OCI-LY7 (cell line): ENCODE results near the gene SPATA3. TPM values are rescaled to one million over a fixed set of nuclear protein-coding genes. Genes with fewer than 3 reads are reported as not detected.

Source experiments
- Bru-seq: library from RNA; stranded (reverse); fragments of 400-500 nt; gene quantifications from one replicate; lab custom pipeline; 2021; lab: Mats Ljungman, UMichigan
- BruChase-seq, 2 experiments: library from RNA; stranded (reverse); fragments of 400-500 nt; gene quantifications; one replicate each; lab custom pipeline; 2021; lab: Mats Ljungman, UMichigan
- BruUV-seq: library from RNA; stranded (reverse); fragments of 400-500 nt; replicated peaks from 2 replicates; lab custom pipeline; 2021; lab: Mats Ljungman, UMichigan
- CTCF ChIA-PET: fragments of 300-600 bp; sonication (Branson Sonifier 250); formaldehyde crosslinking; loops from one replicate; lab custom pipeline; 2022; ENCODE audit warnings: antibody characterized with exemption; ENCODE audit not compliant: unreplicated experiment; lab: Charles Lee
- POLR2A ChIA-PET: fragments of 300-600 bp; sonication (Branson Sonifier 250); formaldehyde crosslinking; loops from one replicate; lab custom pipeline; 2022; ENCODE audit warnings: antibody characterized with exemption; lab: Charles Lee
- DNase-seq: peaks from one replicate; pipeline ENCODE4 v3.0.0-alpha.2; 2015; ENCODE audit warnings: low spot score
- H2AFZ ChIP-seq: fragments of 200-600 bp; sonication (generic), shearing (Covaris generic); 2 replicates; pipeline ENCODE4 v1.6.1; 2014; ENCODE audit warnings: mild to moderate bottlenecking, antibody characterized with exemption, low read length, moderate library complexity
- H3K27ac ChIP-seq: fragments of 200-600 bp; sonication (generic); 2 replicates; pipeline ENCODE4 v1.5.1; 2014; ENCODE audit warnings: mixed run types, low read depth, mild to moderate bottlenecking, moderate library complexity, low read length, inconsistent platforms; ENCODE audit not compliant: poor library complexity, severe bottlenecking
- H3K36me3 ChIP-seq: fragments of 200-600 bp; sonication (generic); 2 replicates; pipeline ENCODE4 v1.6.1; 2014; ENCODE audit warnings: mild to moderate bottlenecking, antibody characterized with exemption, low read length, moderate library complexity, mixed read lengths; ENCODE audit not compliant: insufficient read depth
- H3K4me1 ChIP-seq: fragments of 200-600 bp; sonication (generic); 2 replicates; pipeline ENCODE4 v1.5.1; 2014; ENCODE audit warnings: mild to moderate bottlenecking, low read length; ENCODE audit not compliant: insufficient read depth, poor library complexity, severe bottlenecking
- H3K4me2 ChIP-seq: fragments of 200-600 bp; sonication (generic); 2 replicates; pipeline ENCODE4 v1.6.1; 2014; ENCODE audit warnings: mild to moderate bottlenecking, low read length
- H3K4me3 ChIP-seq: fragments of 200-600 bp; sonication (generic); 2 replicates; pipeline ENCODE4 v1.5.1; 2014; ENCODE audit warnings: mild to moderate bottlenecking, low read depth, low read length; ENCODE audit not compliant: poor library complexity, severe bottlenecking
- H3K79me2 ChIP-seq: fragments of 200-600 bp; sonication (generic); 2 replicates; pipeline ENCODE4 v1.6.1; 2016; ENCODE audit warnings: low read depth, mild to moderate bottlenecking, low read length, moderate library complexity, mixed read lengths; ENCODE audit not compliant: insufficient read depth
- H3K9me2 ChIP-seq: fragments of 200-600 bp; sonication (generic); 2 replicates; pipeline ENCODE4 v1.6.1; 2016; ENCODE audit warnings: mild to moderate bottlenecking, low read length, mixed read lengths; ENCODE audit not compliant: insufficient read depth
- H3K9me3 ChIP-seq: fragments of 200-600 bp; sonication (generic); 2 replicates; pipeline ENCODE4 v1.6.1; 2014; ENCODE audit warnings: mild to moderate bottlenecking, mixed run types, low read length, mixed read lengths
- H4K20me1 ChIP-seq: fragments of 200-600 bp; sonication (generic); 2 replicates; pipeline ENCODE4 v1.6.1; 2014; ENCODE audit warnings: mild to moderate bottlenecking, antibody characterized with exemption, low read length, moderate library complexity, mixed read lengths; ENCODE audit not compliant: insufficient read depth
- EZH2phosphoT487 ChIP-seq: fragments of 200-600 bp; sonication (generic); IDR thresholded peaks from 2 replicates; pipeline ENCODE4 v1.6.1; 2018; ENCODE audit warnings: low read depth, borderline replicate concordance, mild to moderate bottlenecking, mixed run types, antibody characterized with exemption, low read length, moderate library complexity, mixed read lengths
- intact Hi-C: fragments of 100-400 bp; cut with micrococcal nuclease; formaldehyde crosslinking; loops from one replicate; pipeline ENCODE4 v1.10.0; 2022; ENCODE audit not compliant: unreplicated experiment
- long read RNA-seq: library from polyadenylated mRNA; stranded (forward); transcript quantifications from one replicate; pipeline ENCODE4 v2.0.0, GENCODE V29; 2022
- total RNA-seq, 2 experiments: library from RNA; depleted of rRNA in 1 of 2; stranded (reverse); fragments of >200 nt in 1 of 2; shearing (Covaris generic) in 1 of 2; gene quantifications; 2 replicates each; pipeline ENCODE4 v1.2.3, GENCODE V29; 2014 to 2022
- TF ChIP-seq, protein P1 (sequence below): fragments of 200-600 bp; sonication (generic); conservative IDR thresholded peaks from 2 replicates; pipeline ENCODE4 v1.5.1; 2014; ENCODE audit warnings: mild to moderate bottlenecking, antibody characterized with exemption, low read length, moderate library complexity, mixed read lengths

SPATA3 gene
- not detected in 2 replicates for total RNA-seq (2014; rRNA removed; shearing (Covaris generic))
- total RNA-seq (2022): not detected in 2 replicates
- not detected for Bru-seq, nascent RNA
- BruChase-seq, experiment 1, labeled RNA remaining after a 6-hour chase: not detected
- BruChase-seq, experiment 2, labeled RNA remaining after a 2-hour chase: not detected
- long read RNA-seq: 0 reads

- no peak within 1 kb of the TSS for H3K4me3 ChIP-seq
- DNase-seq: no peak
- H3K4me2 ChIP-seq: no peak within 1 kb of the TSS
- H3K27ac ChIP-seq: no peak within 1 kb of the TSS
- POLR2A ChIA-PET: interaction anchor here (1.0 kb wide), 1 partner anchor 11 kb away, joined by 3 read pairs; no protein-coding TSS in a partner anchor
- H3K36me3 ChIP-seq: no peaks in the 10 kb centered on the region
- CTCF ChIA-PET: no interaction called here
- H3K79me2 ChIP-seq: no peaks in the 10 kb centered on the region
- no peaks in the 10 kb centered on the region for H4K20me1 ChIP-seq
- H2AFZ ChIP-seq: no peak within 1 kb of the TSS
- intact Hi-C loops: no loop called here
- H3K9me2 ChIP-seq: no peaks in the 10 kb centered on the region
- TF ChIP-seq, protein P1, sequence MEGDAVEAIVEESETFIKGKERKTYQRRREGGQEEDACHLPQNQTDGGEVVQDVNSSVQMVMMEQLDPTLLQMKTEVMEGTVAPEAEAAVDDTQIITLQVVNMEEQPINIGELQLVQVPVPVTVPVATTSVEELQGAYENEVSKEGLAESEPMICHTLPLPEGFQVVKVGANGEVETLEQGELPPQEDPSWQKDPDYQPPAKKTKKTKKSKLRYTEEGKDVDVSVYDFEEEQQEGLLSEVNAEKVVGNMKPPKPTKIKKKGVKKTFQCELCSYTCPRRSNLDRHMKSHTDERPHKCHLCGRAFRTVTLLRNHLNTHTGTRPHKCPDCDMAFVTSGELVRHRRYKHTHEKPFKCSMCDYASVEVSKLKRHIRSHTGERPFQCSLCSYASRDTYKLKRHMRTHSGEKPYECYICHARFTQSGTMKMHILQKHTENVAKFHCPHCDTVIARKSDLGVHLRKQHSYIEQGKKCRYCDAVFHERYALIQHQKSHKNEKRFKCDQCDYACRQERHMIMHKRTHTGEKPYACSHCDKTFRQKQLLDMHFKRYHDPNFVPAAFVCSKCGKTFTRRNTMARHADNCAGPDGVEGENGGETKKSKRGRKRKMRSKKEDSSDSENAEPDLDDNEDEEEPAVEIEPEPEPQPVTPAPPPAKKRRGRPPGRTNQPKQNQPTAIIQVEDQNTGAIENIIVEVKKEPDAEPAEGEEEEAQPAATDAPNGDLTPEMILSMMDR: no peak
- no peak for TF ChIP-seq EZH2phosphoT487
- no peaks in the 10 kb centered on the region for H3K4me1 ChIP-seq
- no TSS peak for BruUV-seq
- no peaks in the 10 kb centered on the region for H3K9me3 ChIP-seq
Measured at GRCh38 chr2:230995821-230996220, at the start of gene SPATA3. SPATA3 (plus strand) TSS chr2:230996121; CDS start chr2:230996234, 113 bp downstream.

DNA sequence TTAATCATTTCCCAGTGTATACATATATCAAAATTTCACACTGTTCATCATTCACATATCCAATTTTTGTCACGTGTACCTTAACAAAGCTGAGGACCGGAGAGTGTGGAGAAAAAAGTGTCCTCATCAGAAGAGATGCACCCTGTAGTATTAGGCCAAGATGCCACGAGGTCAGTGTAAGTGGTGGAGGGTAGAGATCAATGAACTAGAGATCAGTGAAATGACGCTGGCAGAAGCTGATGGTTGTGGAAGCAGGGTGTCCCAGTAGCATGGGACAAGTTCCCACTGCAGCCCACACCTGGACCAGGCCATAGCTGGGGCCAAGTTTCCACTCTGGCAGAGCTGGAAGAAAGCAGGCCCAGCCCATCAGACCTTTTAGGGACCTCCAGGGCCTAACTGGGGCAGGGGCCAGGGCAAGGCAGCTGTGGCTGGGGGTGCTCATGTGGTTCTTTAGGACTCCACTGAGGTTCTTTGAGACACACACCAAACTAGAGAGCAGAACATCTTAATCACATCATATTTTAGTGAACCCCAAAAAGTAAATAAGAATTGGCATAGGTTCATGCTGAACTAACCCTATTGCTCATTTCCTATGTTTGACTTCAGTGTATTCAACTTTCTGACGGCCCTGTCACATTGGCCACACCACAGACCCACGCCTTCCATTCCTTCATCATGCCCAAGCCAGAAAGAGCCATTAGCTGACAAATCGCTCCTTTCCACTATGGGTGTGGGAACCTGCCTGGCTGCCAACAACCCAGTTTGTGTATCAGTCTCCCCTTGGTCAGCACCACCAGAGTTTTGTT is 49.3 kb upstream of the SPATA3 start:
- DNase-seq: no peak
- BruUV-seq: no TSS peak
- Histone ChIP-seq H4K20me1 (no peaks in the 10 kb centered on the region), H3K79me2 (no peaks in the 10 kb centered on the region), H3K4me1 (no peaks in the 10 kb centered on the region), H3K4me2 (no peak overlapping the region), H3K27ac (no peak overlapping the region), H3K9me2 (no peaks in the 10 kb centered on the region), H2AFZ (no peak overlapping the region), H3K9me3 (no peaks in the 10 kb centered on the region), H3K4me3 (no peak overlapping the region), H3K36me3 (no peaks in the 10 kb centered on the region)
- POLR2A ChIA-PET: interaction anchor here (1.1 kb wide), 1 partner anchor 251 kb away, joined by 4 read pairs; no protein-coding TSS in a partner anchor
- intact Hi-C loops: no loop called here
- CTCF ChIA-PET: no interaction called here
- TF ChIP-seq, protein P1: no peak
- TF ChIP-seq EZH2phosphoT487: no peak
